HUES48 (cell line): ENCODE data around the gene CTXND1.

Experiments used
- H3K27ac ChIP-seq: one replicate; pipeline ENCODE4 v1.7.0; 2013; ENCODE audit warnings: low read depth, low read length, inconsistent platforms
- H3K27me3 ChIP-seq: 2 replicates; pipeline ENCODE4 v1.6.1; 2013; ENCODE audit warnings: mild to moderate bottlenecking, low read length; ENCODE audit not compliant: control insufficient read depth, insufficient read depth
- H3K36me3 ChIP-seq: 2 replicates; pipeline ENCODE4 v1.6.1; 2013; ENCODE audit warnings: low read length; ENCODE audit not compliant: control insufficient read depth, insufficient read depth
- H3K4me1 ChIP-seq: 2 replicates; pipeline ENCODE4 v1.6.1; 2013; ENCODE audit warnings: mild to moderate bottlenecking, low read length; ENCODE audit not compliant: control insufficient read depth, insufficient read depth
- H3K4me3 ChIP-seq: 2 replicates; pipeline ENCODE4 v1.5.1; 2013; ENCODE audit warnings: mild to moderate bottlenecking, low read depth, low read length
- H3K9ac ChIP-seq: 2 replicates; pipeline ENCODE4 v1.6.1; 2013; ENCODE audit warnings: mild to moderate bottlenecking, low read depth, low read length, moderate library complexity
- H3K9me3 ChIP-seq: 2 replicates; pipeline ENCODE4 v1.6.1; 2013; ENCODE audit warnings: low read length; ENCODE audit not compliant: control insufficient read depth, insufficient read depth

CTXND1 gene

DNA sequence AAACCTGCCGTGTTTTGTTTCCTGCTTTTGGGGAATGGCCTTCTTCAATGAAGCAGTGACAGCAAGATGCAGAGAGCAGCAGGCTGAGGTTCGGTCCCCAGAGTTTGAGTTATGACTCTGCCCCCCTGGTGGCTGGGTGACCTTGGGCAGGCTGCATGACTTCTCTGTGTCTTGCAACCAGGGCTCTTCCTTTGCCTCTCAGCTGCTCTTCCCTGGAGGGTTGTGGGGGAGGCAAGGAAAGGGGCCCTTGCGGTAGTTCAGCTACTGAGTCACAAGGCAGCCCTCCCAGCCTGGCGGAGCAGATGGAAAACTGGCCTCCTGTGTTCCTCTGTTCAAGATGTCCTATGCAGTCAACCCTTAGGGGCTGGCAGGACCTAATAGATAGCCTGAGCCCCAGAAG is 17.1 kb downstream of the CTXND1 start:
- H3K4me1 ChIP-seq: no peaks in the 10 kb centered on the region
- H3K9ac ChIP-seq: no peak overlapping the region
- H3K4me3 ChIP-seq: no peak overlapping the region
- no peaks in the 10 kb centered on the region for H3K36me3 ChIP-seq
- no peaks in the 10 kb centered on the region for H3K27me3 ChIP-seq
- H3K27ac ChIP-seq: no peak overlapping the region
- H3K9me3 ChIP-seq: no peaks in the 10 kb centered on the region

DNA sequence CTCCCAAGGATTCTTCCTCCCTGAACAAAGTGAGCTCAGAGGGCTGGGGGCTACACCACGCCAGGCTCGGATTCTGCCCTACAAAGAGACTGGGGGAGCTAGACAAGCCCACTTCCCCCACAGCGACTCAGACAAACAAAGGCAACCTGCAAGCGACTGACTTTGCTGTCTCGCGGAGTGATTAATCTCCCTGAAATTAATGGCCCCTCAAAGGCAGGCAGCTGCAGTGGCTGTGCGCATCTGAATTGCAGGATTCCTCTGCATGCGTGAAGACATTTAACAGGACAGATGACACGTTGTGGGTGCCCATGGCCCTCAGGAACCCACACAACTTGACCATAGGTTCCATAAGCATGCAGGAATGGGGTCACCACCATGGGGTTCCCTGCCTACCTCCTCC is 18.4 kb downstream of the CTXND1 start:
- H3K36me3 ChIP-seq: no peaks in the 10 kb centered on the region
- no peaks in the 10 kb centered on the region for H3K9me3 ChIP-seq
- no peak overlapping the region for H3K27ac ChIP-seq

DNA sequence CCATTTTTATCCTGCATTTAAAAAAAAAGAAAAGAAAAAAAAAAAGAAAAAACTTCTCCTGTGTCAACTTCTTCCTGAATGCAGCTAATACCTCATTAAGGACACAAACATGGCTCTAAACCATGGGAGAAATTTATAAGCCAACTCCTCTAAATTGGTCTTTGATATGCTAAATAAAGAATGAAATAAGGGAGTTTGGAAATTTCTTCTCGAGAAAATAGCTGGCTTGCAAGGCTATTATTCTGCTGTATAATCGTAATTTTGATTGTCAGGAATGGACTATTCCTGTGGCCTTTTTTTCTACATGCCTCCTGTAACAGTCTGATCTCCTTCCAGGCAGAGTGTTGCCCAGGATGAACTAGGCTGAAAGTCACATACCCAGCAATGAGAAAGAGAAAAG is 20.6 kb downstream of the CTXND1 start:
- Histone ChIP-seq H3K4me3 (no peak overlapping the region), H3K9me3 (no peaks in the 10 kb centered on the region), H3K27ac (no peak overlapping the region), H3K4me1 (no peaks in the 10 kb centered on the region), H3K36me3 (no peaks in the 10 kb centered on the region), H3K9ac (no peak overlapping the region), H3K27me3 (no peaks in the 10 kb centered on the region)

More for the DNA sequence above, 18.4 kb downstream of the CTXND1 start:
- no peak overlapping the region for H3K4me3 ChIP-seq
- no peaks in the 10 kb centered on the region for H3K4me1 ChIP-seq
- H3K9ac ChIP-seq: no peak overlapping the region
- H3K27me3 ChIP-seq: no peaks in the 10 kb centered on the region

DNA sequence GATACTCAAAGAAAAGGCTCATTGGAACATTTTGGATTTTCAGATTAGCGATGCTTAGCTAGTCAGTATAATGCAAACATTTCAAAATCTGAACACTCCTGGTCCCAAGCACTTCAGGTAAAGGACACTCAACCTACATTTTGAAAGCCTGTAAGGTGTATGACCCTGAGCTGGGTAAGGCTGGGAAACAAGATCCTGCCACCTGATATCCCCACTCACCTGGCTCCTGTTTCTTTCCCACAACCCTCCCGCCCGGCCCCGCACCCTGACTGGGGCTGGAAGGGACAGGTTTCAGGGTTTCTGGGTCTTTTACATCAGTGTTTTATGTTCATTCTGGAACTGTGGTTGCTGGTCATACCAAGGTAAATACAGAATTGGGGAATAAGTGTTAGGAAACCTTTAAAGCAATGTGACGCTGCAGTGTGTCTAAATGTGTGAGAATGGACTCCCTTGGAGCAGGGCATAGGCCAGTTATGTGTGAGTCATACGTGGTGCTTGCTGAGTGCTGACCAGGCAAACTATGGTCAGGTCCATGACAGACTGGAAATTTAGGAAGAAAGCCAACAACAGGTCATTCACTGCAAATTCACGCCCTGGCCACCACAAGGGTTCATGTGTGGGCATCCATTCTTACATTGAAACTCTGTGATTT is 22.9 kb downstream of the CTXND1 start:
- H3K36me3 ChIP-seq: no peaks in the 10 kb centered on the region
- no peak overlapping the region for H3K4me3 ChIP-seq
- H3K9me3 ChIP-seq: no peaks in the 10 kb centered on the region
- H3K4me1 ChIP-seq: no peaks in the 10 kb centered on the region
- no peak overlapping the region for H3K27ac ChIP-seq
- H3K9ac ChIP-seq: no peak overlapping the region
- no peaks in the 10 kb centered on the region for H3K27me3 ChIP-seq

DNA sequence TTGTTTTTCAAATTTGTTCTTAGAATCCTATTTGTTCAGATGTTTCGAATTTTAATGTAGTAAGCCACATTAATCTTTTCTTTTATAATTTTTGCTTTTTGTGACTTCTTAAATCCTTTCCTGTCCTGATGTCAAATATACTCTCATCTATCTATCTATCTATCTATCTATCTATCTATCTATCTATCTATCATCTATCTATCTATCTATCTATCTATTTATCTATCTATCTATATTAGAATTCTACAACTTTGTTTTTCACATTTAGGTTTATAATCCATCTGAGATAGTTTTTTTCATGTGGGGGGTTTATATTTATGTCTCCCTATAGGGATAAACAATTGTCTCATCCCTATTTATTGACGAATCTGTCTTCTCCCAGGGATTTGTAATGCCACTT is 32.1 kb downstream of the CTXND1 start:
- H3K4me1 ChIP-seq: no peaks in the 10 kb centered on the region
- no peak overlapping the region for H3K27ac ChIP-seq
- no peak overlapping the region for H3K4me3 ChIP-seq
- no peaks in the 10 kb centered on the region for H3K27me3 ChIP-seq
- H3K9me3 ChIP-seq: no peaks in the 10 kb centered on the region
- H3K9ac ChIP-seq: no peak overlapping the region
- no peaks in the 10 kb centered on the region for H3K36me3 ChIP-seq

DNA sequence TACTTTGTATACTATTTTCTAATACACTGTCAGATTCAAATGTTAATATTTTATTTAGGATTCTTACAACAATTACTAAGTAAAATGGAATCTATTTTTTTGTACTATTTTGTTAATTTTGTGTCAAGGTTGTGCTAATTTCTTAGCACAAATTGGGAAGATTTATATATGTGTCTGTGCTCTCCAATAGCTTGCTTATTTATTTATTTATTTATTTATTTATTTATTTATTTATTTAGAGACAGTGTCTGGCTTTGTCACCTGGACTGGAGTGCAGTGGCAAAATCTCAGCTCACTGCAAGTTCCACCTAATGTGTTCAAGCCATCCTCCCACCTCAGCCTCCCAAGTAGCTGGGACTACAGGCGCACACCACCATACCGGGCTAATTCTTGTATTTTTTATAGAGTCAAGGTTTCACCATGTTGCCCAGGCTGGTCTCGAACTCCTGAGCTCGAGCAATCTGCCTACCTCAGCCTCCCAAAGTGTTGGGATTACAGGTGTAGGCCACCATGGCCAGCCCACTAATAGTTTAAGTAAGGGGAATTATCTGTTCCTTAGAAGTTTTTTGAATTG is 34.6 kb downstream of the CTXND1 start:
- H3K27ac ChIP-seq: no peak overlapping the region
- no peaks in the 10 kb centered on the region for H3K9me3 ChIP-seq
- no peak overlapping the region for H3K9ac ChIP-seq
- H3K36me3 ChIP-seq: no peaks in the 10 kb centered on the region
- no peaks in the 10 kb centered on the region for H3K27me3 ChIP-seq
- H3K4me1 ChIP-seq: no peaks in the 10 kb centered on the region
- no peak overlapping the region for H3K4me3 ChIP-seq

DNA sequence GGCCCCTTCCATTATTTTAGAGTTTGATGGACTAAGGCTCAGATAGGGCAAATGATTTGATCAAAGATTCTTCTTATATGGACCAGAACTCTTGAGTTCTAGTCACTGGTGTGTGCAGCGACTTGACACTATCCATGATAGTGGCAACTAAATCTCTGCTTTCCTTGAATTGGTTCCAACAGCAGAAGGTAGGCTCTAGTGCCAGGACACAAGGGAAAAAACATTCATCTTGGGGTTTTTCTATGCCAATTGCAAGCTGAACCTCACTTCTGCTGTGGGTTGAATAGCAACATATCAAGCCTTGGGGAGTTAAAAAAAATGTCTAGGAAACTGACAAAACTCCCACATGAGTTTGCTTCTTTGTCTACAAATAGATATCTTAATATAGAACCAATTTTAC is 35.1 kb downstream of the CTXND1 start:
- Histone ChIP-seq H3K9me3 (no peaks in the 10 kb centered on the region), H3K27ac (no peak overlapping the region), H3K27me3 (no peaks in the 10 kb centered on the region), H3K9ac (no peak overlapping the region), H3K36me3 (no peaks in the 10 kb centered on the region), H3K4me1 (no peaks in the 10 kb centered on the region), H3K4me3 (no peak overlapping the region)

DNA sequence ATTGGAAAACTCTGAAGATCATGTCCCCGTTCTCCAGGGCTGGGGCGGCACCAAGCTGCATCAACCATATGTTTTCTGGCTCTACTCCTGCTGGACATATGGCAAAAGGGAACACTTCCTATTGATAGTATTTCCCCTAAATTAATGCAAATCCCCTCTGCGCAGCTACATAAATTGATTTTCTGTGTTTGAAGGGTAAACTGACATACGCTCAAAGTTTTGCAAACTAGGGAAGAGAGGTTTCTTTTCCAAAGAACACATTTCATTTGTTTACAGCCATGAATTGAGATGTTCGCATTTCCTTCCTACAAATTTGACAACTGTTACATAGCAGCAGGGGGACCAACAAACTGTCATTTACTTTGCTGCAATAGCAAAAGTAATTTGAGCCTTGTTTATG is 35.9 kb downstream of the CTXND1 start:
- no peaks in the 10 kb centered on the region for H3K4me1 ChIP-seq
- no peak overlapping the region for H3K4me3 ChIP-seq
- no peaks in the 10 kb centered on the region for H3K9me3 ChIP-seq
- H3K9ac ChIP-seq: no peak overlapping the region
- no peak overlapping the region for H3K27ac ChIP-seq
- no peaks in the 10 kb centered on the region for H3K27me3 ChIP-seq
- H3K36me3 ChIP-seq: no peaks in the 10 kb centered on the region

DNA sequence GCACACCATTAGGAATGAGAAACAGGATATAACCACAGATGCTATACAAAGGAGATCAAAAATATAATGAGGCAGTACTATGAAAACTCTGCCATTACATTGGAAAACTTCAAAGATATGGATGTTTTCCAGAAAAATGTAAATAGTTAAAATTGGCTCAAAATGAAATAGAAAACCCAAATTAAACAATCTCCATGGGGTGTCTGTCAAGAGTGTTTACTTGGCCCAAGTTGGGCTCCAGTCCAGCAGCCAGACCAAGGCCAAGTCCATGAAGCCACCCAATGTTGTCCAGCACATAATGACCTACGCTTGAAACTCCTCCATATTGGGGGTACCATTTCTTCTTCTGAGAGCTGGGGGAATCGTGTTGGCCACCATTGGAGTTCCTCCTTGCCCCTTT is 37.1 kb downstream of the CTXND1 start:
- H3K4me1 ChIP-seq: no peaks in the 10 kb centered on the region
- H3K9me3 ChIP-seq: no peaks in the 10 kb centered on the region
- no peaks in the 10 kb centered on the region for H3K36me3 ChIP-seq
- no peaks in the 10 kb centered on the region for H3K27me3 ChIP-seq
- no peak overlapping the region for H3K9ac ChIP-seq
- H3K4me3 ChIP-seq: no peak overlapping the region
- H3K27ac ChIP-seq: no peak overlapping the region

DNA sequence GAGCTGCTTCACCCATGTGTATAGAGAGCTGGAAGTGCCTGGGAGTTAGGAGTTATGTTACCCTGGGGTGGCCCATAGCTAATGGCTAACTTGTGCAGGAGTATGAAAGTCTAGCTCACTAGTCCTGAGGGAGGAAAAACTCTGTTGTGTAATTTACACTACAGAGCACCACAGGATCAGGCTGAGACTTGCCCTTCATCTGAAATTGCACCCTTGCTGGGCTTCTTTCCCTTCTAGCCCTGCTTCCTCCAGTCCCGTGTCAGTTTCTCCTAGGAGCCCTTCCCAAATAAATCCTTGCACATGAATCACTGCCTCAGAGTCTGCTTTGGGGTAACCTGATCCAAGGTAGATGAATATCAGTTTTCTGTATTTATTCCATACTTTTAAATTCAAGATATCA is 40.0 kb downstream of the CTXND1 start:
- H3K4me3 ChIP-seq: no peak overlapping the region
- no peak overlapping the region for H3K9ac ChIP-seq
- no peak overlapping the region for H3K27ac ChIP-seq
- H3K27me3 ChIP-seq: no peaks in the 10 kb centered on the region
- H3K36me3 ChIP-seq: no peaks in the 10 kb centered on the region
- H3K4me1 ChIP-seq: peaks cover 6% of the 10 kb centered on the region
- no peaks in the 10 kb centered on the region for H3K9me3 ChIP-seq

DNA sequence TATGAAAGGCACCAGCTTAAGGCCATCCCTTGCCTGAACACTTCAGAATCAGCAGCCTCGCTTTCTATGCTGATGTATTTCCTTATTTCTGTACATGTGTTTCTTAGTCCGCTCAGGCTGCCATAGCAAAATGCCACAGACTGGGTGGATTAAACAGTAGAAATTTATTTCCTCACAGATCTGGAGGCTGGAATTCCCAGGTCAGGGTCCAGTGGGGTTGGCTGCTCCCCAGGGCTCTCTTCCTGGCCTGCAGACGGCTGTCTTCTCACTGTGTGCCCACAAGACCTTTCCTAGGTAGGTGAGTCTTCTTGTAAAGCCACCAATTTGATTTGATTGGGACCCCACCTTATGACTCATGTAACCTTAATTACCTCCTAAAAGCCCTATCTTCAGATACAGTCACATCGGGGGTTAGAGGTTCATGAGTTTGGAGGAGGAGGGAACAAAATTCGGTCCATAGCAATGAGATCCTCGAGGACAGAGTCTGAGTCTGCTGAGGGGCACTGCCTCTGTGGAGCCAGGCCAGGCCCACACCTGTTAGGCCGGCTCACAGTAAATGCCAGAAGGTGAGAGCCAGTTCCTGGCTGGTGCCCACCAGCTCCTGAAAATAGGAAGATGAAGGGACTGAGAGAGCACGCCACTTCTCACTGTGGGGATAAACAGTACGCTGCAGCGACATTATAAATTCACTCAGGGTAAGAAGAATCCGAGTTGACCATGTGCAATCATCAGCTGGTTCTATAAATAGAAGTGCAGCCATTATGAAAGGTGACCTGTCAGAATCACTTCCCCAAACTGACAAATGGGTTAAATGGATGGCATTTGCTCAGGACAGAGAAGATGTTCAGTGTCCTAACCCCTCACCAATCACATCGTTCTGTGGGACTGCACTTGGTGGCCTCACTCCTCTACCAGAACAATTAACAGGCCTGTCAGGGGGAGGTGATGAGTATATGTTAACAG is 41.1 kb downstream of the CTXND1 start:
- peaks cover 9% of the 10 kb centered on the region for H3K4me1 ChIP-seq
- H3K27me3 ChIP-seq: no peaks in the 10 kb centered on the region
- H3K9me3 ChIP-seq: no peaks in the 10 kb centered on the region
- no peaks in the 10 kb centered on the region for H3K36me3 ChIP-seq
- no peak overlapping the region for H3K9ac ChIP-seq
- no peak overlapping the region for H3K4me3 ChIP-seq
- no peak overlapping the region for H3K27ac ChIP-seq
